DMS53 treated with DMSO at 0.1 percent for 48 hours (cell line): ENCODE measurements around the gene HSF5.

Experiments used
- DNase-seq: peaks from one replicate; lab custom pipeline; 2025; ENCODE audit not compliant: unreplicated experiment; lab: John Stamatoyannopoulos, UW

The HSF5 gene

DNA sequence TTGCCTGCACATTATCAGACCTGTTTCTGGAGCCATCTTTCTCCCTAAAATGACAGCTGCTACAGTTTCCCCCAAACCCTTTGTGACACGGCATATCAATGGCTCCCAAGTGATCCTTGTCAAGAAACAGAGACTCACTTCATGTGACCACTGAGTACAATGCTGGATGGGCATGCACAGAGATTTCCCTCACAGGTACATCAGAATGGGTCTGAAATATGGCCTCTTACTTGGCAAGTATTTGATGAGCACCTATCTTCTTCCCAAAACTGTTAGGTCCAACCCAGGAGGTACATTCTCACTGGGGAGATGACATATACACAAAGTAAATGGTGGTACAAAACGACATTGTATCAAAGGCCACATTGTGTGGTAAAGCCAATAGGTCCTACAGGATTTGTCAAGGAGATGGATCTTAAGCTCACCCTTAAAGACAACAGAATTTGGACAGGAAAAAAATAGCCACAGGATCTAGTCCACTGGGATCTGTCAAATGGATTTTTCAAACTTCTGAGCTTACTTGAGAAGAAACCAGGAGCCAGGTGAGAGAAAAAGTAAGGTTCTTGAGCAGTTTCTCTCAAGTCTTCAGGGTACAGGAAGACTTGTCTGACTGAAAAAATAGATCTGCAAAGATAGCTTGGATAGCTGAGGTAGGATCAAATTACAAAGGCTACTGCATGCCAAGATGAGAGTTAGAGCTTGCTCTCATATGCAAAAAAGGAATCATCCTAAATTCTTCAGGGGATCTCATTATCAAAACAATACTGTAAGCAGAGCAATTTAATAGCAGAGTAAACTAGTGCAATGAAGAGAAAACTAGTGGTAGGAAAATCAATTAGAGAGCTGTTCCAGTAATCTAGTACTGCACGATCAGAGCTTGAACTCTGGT lies 99.7 kb downstream of the HSF5 start:
- DNase-seq: no peak

DNA sequence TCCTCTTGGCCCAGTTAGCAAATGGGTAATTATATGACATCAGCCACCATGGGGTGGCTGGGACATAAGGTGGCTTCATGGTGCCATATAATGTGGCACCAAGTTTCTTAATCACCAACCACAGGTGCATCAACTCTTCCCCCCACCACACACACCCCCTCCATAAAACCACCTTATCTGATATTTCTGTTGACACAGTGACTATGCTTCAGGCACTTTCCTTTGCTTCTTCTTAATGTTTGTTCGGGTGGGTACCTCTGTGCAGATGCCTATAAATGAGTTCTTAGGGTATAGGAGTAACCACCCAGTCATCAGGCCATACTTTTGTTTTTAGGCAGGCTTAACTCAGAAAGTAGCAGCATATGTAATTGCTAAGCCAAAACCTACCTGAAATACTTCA lies 100.4 kb downstream of the HSF5 start:
- no peak for DNase-seq

DNA sequence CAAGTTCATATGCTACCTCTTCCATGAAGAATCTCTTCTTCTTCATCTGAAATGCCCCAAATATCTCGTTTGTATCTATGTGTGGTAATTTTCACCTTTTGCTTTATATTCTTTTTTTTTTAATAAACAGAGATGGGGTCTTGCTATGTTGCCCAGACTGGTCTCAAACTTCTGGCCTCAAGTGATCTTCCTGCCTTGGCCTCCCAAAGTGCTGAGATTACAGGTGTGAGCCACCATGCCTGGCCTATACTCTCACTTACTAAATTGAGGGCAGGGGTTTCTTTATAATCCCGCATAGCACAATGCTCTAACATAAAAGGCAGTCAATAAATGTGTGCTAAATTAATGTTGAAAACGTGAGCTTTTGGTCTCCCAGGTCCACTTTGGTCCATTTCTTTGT lies 101.5 kb downstream of the HSF5 start:
- DNase-seq: no peak

DNA sequence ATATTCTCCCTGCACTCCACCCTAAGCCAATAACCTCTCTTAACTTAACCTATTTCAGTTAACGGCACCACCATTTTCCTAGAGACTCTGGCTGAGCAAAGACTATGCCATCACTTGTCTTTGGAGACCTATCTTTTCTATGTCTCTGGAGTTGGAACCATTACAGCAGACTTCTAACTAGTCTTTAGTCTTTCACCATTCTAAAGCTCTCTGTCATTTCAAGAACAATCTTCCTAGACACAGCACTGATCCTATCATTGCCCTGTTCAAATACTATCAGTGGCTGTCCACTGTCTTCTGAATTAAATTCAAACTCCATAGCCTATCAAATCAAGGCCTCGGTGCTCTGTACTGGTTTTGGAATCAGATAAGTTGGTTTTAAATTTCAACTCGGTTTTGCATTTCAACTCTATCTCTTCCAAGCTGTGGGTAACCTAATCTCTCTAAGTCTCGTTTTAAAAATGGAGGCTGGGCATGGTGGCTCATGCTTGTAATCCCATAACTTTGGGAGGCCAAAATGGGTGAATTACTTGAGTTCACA lies 102.8 kb downstream of the HSF5 start:
- no peak for DNase-seq

DNA sequence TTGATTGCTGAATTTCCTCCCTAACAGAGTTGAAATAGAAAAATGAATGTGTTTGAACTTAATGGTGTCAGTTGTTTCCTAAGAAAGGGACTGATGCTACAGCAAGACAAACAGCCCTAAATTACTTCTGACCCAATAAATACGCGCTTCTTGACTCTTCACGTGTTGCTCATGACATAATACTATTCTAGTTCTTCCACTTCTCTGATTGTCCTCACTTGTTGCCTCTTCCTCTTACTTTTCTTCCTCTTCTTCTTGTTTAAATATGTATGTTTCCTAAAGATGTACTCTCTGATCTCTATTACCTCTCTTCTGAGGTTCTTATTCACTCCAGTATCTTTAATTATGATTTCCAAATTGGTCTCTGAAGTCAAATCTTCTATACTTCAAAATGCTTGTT lies 103.3 kb downstream of the HSF5 start:
- no peak for DNase-seq

- no peak for DNase-seq
Observed at GRCh38 chr17:58383892-58384462, 104.2 kb downstream of the HSF5 start.

- no peak for DNase-seq
Observed at GRCh38 chr17:58382872-58383242, 105.4 kb downstream of the HSF5 start.

- DNase-seq: no peak
Observed at GRCh38 chr17:58382108-58382871, 105.9 kb downstream of the HSF5 start.

GRCh38 chr17:58381124-58382035 lies 106.8 kb downstream of the HSF5 start:
- DNase-seq: peak; percentile 70

DNA sequence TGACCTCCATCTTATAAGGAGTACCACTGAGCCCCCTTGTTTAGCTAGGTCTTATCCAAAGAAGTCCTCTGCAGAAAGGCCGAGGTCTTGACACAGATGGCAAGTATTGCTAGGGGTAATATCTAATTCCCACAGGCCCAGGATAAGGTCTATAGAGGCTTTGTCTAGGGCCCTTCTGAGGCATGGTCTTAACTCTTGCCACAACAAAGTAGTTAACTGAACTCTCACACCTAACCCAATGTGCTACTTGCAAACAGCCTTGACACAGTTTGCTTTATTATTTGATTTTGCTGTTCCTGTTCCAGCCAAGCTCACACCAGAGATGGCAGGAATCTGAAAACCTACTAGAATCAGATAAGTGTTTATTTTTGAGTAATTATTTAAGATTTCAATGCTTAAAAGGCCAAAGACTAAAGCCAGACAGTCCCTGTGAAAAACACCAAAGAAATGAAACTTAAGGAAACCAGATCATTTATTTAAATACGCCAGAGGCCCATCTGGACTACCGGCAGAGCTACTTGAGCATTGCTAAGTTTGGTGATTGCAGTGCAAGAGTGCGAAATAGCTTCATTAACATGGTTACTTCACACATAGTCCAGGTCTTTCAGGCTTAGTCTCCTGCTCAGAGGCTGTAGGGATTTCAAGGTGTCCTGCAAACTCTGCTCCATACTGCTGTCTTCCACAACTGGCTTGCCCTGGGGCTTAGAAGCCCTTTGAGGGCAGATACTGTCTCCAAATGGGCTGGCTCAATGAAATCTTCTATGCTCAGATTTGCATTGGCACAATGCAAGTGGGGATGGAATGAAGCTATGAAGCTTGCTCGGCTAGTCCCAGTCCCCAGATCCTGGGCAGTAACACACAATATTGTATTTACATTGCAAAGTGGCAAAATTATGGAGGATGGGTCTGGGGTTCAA lies 107.7 kb downstream of the HSF5 start:
- no peak for DNase-seq

DNA sequence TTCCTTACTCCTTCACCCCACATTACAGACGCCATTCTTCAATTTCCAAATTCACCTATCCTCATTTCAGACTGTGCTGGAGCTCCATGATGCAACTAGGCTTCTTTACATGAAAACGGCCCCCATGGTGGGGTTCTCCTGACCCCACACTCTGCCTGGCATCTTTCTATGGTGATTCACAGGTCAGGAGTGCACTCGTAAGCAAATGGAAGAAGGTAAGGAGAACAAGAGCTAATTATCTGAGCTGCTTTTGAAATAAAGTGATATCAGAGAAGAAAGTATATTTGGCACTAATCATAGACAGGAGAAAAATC lies 108.7 kb downstream of the HSF5 start:
- no peak for DNase-seq

DNA sequence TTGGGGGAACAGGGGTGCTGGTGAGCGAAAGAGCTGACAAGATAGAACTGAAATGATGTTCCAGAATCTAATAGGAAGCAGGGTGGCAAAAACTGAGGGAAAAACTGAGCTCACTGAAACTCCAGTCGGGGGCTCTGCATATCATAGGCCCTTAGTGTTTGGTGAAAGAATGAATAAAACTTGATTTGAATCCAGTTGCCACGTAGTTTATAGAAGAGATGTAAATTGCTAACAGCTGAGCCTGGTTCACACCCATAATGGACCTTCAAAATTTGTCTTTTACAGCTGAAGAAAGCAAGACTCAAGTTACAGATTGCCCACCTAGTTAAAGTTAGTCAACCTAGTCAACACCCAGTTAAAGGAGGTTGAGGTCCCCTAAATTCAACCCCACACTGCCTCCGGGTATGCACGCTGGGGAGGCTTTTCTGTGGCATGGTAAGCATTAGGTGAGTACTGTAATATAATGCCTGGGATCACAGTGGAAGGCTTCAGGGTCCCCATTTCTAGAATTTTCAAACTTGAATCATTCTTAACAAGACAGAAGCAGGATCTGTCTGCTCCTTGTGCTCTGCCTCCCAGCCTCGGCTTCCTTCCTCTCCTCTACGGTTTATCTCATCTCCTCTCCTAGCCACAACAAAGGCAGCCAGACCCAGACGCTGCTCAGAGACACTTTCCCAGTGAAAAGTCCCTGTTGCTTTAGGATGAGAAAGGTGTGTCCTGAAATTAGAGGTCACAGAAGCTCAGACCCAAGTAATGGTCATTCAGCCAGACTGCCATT lies 109.3 kb downstream of the HSF5 start:
- DNase-seq: no peak

DNA sequence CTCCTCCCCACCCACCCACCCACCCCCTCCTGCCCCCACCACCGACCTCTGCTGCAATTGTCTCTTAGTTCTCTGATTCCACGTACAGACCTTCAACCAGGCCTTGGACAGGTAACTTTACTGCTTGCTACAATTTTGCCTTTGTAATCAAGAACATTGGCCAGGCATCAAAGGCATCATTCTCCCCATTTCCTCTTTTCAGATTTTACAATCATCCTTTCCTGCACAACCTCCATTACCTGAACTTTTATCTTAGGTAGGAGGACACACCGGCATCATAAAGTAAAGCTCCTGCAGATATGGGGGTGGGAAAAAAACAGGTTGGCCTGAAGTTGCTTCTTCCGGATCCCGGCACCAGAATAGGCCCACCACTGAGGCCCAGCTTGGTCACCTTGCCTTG lies 110.5 kb downstream of the HSF5 start:
- DNase-seq: no peak

DNA sequence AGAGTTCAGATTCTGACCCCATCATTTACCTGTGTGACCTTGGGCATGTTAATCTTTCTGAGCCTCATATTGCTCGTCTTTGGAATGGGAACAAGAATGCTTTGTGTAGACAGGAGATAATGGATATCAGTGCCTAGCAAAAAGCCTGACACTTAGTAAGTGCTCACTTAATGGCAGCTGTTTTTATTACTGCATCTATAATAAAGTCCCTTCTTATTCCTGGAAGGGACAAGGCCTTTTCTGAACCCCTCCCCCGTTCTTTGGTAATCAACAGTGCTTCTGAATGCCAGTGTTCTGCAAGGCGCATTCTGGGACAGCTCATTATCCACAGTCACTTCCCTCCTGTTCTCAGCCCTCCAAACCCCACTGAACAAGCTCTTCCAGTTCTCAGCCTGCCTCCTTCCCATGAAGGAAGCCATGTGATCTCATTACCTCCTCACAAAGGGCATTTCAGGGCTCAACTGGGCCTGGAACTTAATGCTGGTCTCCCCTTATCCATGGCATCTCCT lies 111.1 kb downstream of the HSF5 start:
- DNase-seq: peak; percentile 28

- DNase-seq: no peak
Observed at GRCh38 chr17:58376472-58377000, 111.7 kb downstream of the HSF5 start.

GRCh38 chr17:58375811-58376210 lies 112.4 kb downstream of the HSF5 start:
- DNase-seq: no peak

- DNase-seq: no peak
Observed at GRCh38 chr17:58375256-58375655, 113.0 kb downstream of the HSF5 start.

GRCh38 chr17:58373923-58374322 lies 114.3 kb downstream of the HSF5 start:
- no peak for DNase-seq

DNA sequence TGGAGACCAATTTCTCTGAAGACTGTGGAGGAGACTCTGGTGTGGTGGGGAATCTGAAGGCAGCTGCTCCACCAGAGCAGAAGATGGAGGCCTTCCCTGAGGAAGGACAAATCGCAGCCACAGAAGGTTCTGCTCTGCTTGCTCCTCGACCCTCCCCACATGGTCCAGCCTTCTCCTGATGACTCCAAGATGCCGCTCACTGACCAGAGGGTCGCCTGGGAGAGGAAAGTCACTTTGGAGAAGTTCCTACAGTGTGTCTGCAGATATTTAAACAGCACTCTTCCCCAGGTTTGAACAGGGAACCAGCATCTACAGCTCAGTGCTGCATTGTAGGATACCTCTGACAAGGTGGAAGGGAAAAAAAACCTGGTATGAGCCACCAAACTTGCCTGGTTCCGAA lies 115.2 kb downstream of the HSF5 start:
- no peak for DNase-seq
